RKO (cell line): Measurements from ENCODE around the gene SYT11.
"Not testable (repeated sequence)": the region's sequence is repeated elsewhere in the genome, so short reads cannot be mapped to it uniquely, and the experiment has no call there.

Source experiments
- DNase-seq: peaks from one replicate; pipeline ENCODE4 v3.0.0-alpha.2; 2016; ENCODE audit warnings: low spot score

Gene SYT11

GRCh38 chr1:155859234-155859829, at the start of gene SYT11:
SYT11 (plus strand) TSS chr1:155859567; CDS start chr1:155859762, 195 bp downstream.
- peak; percentile 93 for DNase-seq

GRCh38 chr1:155812878-155813277, 46.5 kb upstream of the SYT11 start:
- no peak for DNase-seq

- no peak for DNase-seq
Observed at GRCh38 chr1:155813672-155814071, 45.7 kb upstream of the SYT11 start.

DNA sequence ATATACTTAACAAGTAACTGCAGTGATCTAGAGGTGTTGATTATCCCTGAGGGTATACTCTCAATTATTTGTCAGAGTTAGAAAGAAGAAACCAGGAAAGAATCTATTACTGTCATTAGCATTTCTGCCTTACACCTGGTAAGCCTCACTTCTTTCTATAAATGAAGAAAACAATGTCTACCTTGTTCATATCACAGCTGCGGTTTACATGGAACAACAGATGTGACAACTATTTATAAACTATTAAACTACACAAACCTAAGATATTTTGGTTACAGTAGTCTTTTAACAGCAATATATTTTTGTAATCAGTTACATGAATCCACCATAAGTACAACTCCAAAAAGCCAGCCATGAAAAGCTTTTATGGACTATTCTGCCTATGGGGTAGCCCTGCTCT, 43.0 kb upstream of the SYT11 start:
- no peak for DNase-seq

- no peak for DNase-seq
Observed at GRCh38 chr1:155827450-155827849, 31.9 kb upstream of the SYT11 start.

DNA sequence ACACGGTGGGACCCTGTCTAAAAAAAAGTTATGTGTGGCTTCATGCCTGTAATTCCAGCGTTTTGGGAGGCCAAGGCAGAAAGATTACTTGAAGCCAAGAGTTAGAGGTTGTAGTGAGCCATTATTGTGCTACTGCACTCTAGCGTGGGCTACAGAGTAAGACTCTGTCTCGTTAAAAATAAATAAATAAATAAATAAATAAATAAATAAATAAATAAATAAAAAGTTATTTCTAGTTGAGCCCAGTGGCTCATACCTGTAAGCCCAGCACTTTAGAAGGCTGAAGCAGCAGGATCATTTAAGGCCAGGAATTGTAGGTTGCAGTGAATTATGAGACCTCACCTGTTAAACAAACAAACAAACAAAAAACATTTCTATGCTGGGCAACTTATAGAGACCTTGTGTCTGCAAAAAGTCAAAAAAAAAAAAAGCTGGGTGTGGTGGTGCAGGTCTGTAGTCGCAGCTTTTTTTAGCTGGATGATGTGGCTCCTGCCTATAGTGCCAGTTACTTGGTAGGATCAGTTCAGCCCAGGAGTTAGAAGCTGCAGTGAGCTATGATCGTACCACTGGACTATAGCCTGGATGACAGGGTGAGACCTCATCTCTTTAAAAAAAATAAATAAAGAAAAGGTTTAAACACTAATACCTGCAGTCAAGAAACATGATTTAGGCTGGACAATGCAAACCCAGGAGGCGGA, 27.9 kb upstream of the SYT11 start:
- DNase-seq = no peak

- DNase-seq = no peak
Observed at GRCh38 chr1:155833665-155834295, 25.6 kb upstream of the SYT11 start.

GRCh38 chr1:155834296-155834926, 25.0 kb upstream of the SYT11 start:
- no peak for DNase-seq

GRCh38 chr1:155834927-155835399, 24.4 kb upstream of the SYT11 start:
- not testable (repeated sequence) for DNase-seq

DNA sequence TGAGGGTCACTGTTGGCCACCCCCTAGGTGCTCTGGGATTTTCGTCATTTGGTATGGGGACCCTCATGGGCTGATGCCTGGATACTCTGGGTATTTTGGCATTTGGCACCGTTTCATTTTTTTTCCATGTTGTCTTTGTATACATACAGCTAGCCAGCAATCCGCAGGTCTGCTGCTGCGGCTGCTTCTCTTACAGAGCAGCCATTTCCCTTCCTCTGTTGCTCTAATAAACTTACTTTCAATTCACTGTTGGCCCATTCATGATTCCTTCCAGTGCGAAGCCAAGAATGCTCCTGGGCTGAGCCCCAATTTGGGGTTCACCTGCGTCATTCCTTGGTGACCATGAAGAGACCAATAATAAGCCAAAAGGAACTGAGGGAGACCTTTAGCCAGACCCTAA, 23.8 kb upstream of the SYT11 start:
- no peak for DNase-seq

- DNase-seq = no peak
Observed at GRCh38 chr1:155840386-155840785, 19.0 kb upstream of the SYT11 start.

DNA sequence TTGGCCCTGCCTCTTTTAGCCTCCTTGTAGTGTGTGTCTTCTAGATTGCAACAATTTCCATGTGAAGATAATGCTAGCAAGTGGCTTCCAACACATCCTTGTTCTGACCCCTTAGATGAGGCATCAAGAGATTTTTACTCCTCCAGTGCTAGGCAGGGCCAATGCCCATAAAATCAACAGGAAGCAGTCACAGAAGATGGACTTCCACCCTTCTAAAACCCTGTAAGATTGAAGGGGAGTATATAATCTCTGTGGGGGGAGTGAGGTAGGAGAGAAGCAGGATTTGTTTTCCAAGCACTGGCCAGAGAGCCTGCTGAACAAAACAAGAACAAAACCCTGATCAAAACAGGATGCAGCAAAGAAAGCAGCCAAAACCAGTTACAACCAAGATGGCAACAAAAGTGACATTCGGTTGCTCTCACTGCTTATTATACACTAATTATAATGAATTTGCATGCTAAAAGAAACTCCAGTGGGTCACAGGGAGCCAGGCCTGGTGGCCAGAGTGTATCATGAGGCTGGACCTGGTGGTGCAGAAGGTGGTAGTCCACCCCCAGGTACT, 14.4 kb upstream of the SYT11 start:
- no peak for DNase-seq

DNA sequence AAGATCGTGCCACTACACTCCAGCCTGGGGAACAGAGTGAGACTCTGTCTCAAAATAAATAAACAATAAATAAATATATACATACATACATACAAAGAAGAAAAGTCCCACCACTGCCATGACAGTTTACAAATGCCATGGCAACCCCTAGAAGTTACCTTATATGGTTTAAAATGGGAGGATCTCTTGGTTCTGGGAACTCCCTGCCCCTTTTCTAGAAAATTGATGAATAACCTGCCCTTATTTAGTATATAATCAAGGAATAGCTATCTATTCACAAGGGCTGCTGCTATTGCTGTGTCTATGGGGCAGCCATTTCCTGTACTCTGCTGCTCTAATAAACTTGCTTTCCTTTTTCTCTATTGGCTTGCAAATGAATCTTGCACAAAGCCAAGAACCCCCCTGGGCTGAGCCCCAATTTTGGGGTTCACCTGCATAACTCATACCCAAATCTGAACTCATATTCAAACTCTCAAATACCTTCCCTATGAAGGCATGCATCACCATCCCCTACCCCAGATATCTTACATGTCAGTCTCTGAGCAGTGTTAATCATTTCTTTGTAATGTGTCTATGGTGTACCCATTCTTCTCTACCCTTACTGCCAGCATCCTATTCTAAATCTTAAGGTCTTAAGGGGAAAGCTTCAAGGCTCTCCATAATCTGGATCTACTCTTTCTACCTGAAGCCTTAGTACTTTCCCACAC, 11.4 kb upstream of the SYT11 start:
- DNase-seq = no peak

- no peak for DNase-seq
Observed at GRCh38 chr1:155850345-155850744, 9.0 kb upstream of the SYT11 start.

- peak; percentile 8 for DNase-seq
Observed at GRCh38 chr1:155856257-155856974, 3.0 kb upstream of the SYT11 start.

- peak; percentile 96 for DNase-seq
Observed at GRCh38 chr1:155856975-155857930, 2.1 kb upstream of the SYT11 start, which contains the start of gene GON4L. GON4L (minus strand) TSS chr1:155857214; CDS start chr1:155853780, 3,434 bp downstream.

DNA sequence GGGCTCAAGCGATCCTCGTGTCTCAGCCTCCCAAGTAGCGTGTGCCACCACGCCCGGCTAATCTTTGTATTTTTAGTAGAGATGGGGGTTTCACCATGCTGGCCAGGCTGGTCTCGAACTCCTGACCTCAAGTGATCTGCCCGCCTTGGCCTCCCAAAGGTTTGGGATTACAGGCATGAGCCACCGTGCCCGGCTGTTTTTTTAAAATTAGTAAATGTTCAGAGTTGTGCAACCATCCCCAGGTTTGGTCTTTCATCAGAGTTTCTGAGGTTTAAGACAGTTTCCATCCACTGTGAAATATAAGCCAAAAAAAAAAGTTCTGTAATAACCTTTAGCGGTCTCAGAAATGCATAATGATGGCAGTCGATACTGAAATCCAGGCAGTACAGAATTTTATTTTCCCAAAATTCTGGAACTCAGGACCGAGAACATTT, 550 bp upstream of the SYT11 start:
- peak; percentile 20 for DNase-seq

DNA sequence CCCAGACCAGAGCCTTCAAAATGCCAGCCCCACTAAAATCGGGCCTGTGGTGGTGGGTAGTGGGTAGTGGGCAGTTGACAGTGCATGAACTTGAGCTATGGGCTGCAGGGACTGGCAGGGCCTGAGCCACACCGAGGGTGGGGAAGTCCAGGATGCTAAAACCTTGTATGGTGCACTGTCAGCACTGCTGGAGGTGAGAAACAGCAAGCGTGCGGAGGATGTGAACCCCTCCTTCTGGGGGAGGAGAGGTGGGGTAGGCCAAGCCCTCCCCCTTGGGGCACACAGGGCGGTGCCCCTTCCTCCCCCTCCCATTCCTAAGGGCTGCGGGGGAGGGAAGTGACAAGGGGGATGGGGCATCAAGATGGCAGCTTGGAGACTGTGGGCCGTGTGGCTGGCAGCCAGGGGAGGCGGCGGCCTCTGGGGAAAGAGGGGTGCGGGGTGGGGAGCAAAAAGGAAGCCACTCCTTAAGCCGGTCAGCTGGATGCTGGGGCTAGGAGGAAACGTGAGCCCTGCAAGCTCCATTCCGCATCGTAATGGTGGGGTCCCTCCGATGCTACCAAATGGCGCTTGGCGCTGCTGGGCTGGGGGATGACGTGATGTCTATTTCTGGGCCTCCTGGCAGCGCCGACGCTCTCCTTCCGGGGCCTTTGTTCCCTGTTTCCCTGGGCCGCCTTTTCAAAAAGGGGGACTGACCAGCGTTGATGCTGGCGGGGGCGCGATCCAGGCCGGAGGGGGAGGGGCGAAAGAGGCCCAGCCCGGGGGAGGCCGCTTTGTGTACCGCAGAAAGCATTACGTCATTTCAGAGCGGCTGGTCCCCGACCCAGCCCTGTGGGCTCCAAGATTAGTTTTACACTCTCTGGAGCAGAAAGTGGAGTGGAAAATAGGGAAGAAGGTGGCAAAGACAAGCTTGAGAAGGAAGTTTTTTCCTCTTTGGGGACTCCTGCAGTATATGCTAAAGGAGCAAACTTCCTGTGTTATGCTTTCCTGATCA, 809 bp downstream of the SYT11 start:
- no peak for DNase-seq
